Endothelial cell of hepatic sinusoid (primary cell): ENCODE results near the gene FRK.
"Not testable (repeated sequence)": the region's sequence is repeated elsewhere in the genome, so short reads cannot be mapped to it uniquely, and the experiment has no call there.

Experiments used
- in situ Hi-C: cut with HindIII; loops from 2 replicates; pipeline ENCODE4 v1.10.0; 2017; ENCODE audit warnings: low sequenced_read_pairs

The FRK gene

GRCh38 chr6:116010790-116011401, 49.8 kb downstream of the FRK start:
- in situ Hi-C loops, result no loop called here

GRCh38 chr6:116010386-116010785, 50.3 kb downstream of the FRK start:
- in situ Hi-C loops, result no loop called here

GRCh38 chr6:116008470-116009243, 52.0 kb downstream of the FRK start:
- in situ Hi-C loops, result no loop called here

GRCh38 chr6:116004841-116005815, 55.6 kb downstream of the FRK start:
- in situ Hi-C loops, result no loop called here

- in situ Hi-C loops, result no loop called here
Measured at GRCh38 chr6:116003668-116004067, 57.0 kb downstream of the FRK start.

GRCh38 chr6:116002756-116003155, 57.9 kb downstream of the FRK start:
- in situ Hi-C loops, result no loop called here

- in situ Hi-C loops, result no loop called here
Measured at GRCh38 chr6:115999235-115999634, 61.5 kb downstream of the FRK start.

- in situ Hi-C loops, result no loop called here
Measured at GRCh38 chr6:115997990-115998585, 62.6 kb downstream of the FRK start.

- in situ Hi-C loops, result no loop called here
Measured at GRCh38 chr6:115986026-115986425, 74.7 kb downstream of the FRK start.

GRCh38 chr6:115984809-115985208, 75.9 kb downstream of the FRK start:
- in situ Hi-C loops, result no loop called here

- in situ Hi-C loops, result no loop called here
Measured at GRCh38 chr6:115983998-115984397, 76.7 kb downstream of the FRK start.

- in situ Hi-C loops, result no loop called here
Measured at GRCh38 chr6:115982453-115982852, 78.2 kb downstream of the FRK start.

- in situ Hi-C loops, result no loop called here
Measured at GRCh38 chr6:115977220-115977619, 83.5 kb downstream of the FRK start.

GRCh38 chr6:115976321-115976870, 84.3 kb downstream of the FRK start:
- in situ Hi-C loops, result no loop called here

- in situ Hi-C loops, result no loop called here
Measured at GRCh38 chr6:115972679-115973078, 88.0 kb downstream of the FRK start.

GRCh38 chr6:115971785-115972184, 88.9 kb downstream of the FRK start:
- in situ Hi-C loops, result no loop called here

GRCh38 chr6:115969930-115970273, 90.8 kb downstream of the FRK start:
- in situ Hi-C loops, result no loop called here

- in situ Hi-C loops, result no loop called here
Measured at GRCh38 chr6:115969207-115969929, 91.3 kb downstream of the FRK start.

- in situ Hi-C loops, result not testable (repeated sequence)
Measured at GRCh38 chr6:115960286-115960685, 100.4 kb downstream of the FRK start.

- in situ Hi-C loops, result no loop called here
Measured at GRCh38 chr6:115958958-115959357, 101.7 kb downstream of the FRK start.
